ENCODE measurements around the gene CLHC1.

- TF ChIP-seq CTCF (IDR thresholded peaks at IDR 0.05): no peak
- peak; percentile 95 for TF ChIP-seq TCF12 (IDR thresholded peaks at IDR 0.05)
- TF ChIP-seq FOXM1 (IDR thresholded peaks at IDR 0.05; ENCODE audit: low read depth): peak; percentile 83
- TF ChIP-seq POLR2AphosphoS5 (IDR thresholded peaks at IDR 0.05; ENCODE audit: low read depth, low read length): peak; percentile 81; the same call in 1 of the 2 replicates
- no peak for TF ChIP-seq TAF1 (IDR thresholded peaks at IDR 0.05; ENCODE audit: borderline replicate concordance, low read depth, low read length)
- no peak for TF ChIP-seq NRF1 (IDR thresholded peaks at IDR 0.05; ENCODE audit: low read depth, low read length)
- TF ChIP-seq GABPA (IDR thresholded peaks at IDR 0.05; ENCODE audit: low read depth): no peak
Measured at GRCh38 chr2:55148269-55148668, 83.8 kb downstream of the CLHC1 start.

Data from SK-N-SH (cell line).